ENCODE measurements around the gene PSRC1. TPM values are rescaled to one million over a fixed set of nuclear protein-coding genes. Genes with fewer than 3 reads are reported as not detected.

The PSRC1 gene
- polyA plus RNA-seq, 1 of the 3 experiments (the other 2 are of a cell fraction): 19.4 TPM

- H2AFZ ChIP-seq (ENCODE audit: low read depth): no peak overlapping the region
- H3K4me3 ChIP-seq (ENCODE audit: low read depth in 2 of 2, low read length in 1 of 2): no peak overlapping the region
- H3K79me2 ChIP-seq (ENCODE audit: insufficient read depth): no peaks in the 10 kb centered on the region
- H3K9me3 ChIP-seq: no peaks in the 10 kb centered on the region
- 75% methylated on average over 2 of the region's 4 CpGs for WGBS (ENCODE audit: low lambda C conversion rate)
- DNase-seq: no peak
- H3K27ac ChIP-seq (ENCODE audit: low read depth in 2 of 2, low read length in 1 of 2): no peak overlapping the region
- H3F3A ChIP-seq (replicated peaks; ENCODE audit: insufficient read depth): no peaks in the 10 kb centered on the region
- ChIA-PET CTCF (interaction anchor here (0.7 to 4.9 kb wide), 13 partner anchors 13 to 265 kb away, joined by 3 to 61 read pairs (median 8); partner anchors contain the start of gene SORT1), POLR2A (no interaction called here)
- TF ChIP-seq MAX (IDR thresholded peaks at IDR 0.05; ENCODE audit: low read depth): no peak
- TF ChIP-seq TEAD4 (IDR thresholded peaks at IDR 0.05; ENCODE audit: borderline replicate concordance, insufficient read depth): no peak
- TF ChIP-seq REST (IDR thresholded peaks at IDR 0.05; ENCODE audit: low read depth, low read length): no peak
- no peak for TF ChIP-seq IRF3 (IDR thresholded peaks at IDR 0.05; ENCODE audit: low read depth, low read length)
- H3K36me3 ChIP-seq (replicated peaks in 1 of 2; ENCODE audit: control insufficient read depth in 1 of 2, insufficient read depth in 2 of 2, low read length in 1 of 2): no peaks in the 10 kb centered on the region
- H3K4me2 ChIP-seq: no peak overlapping the region
- no peaks in the 10 kb centered on the region for H3K27me3 ChIP-seq (ENCODE audit: insufficient read depth)
- peaks cover 0 to 13% of the 10 kb centered on the region in 2 experiments; a peak in 2 of 4 replicates for H3K4me1 ChIP-seq (ENCODE audit: control insufficient read depth in 1 of 2, insufficient read depth in 2 of 2, low read depth in 1 of 2, low read length in 1 of 2)
- no peaks in the 10 kb centered on the region for H3K9me2 ChIP-seq
- no peaks in the 10 kb centered on the region for H4K20me1 ChIP-seq (ENCODE audit: insufficient read depth)
- H3K9ac ChIP-seq: no peak overlapping the region
Measured at GRCh38 chr1:109265016-109265415, 17.9 kb downstream of the PSRC1 start.

GRCh38 chr1:109264379-109264755 lies 18.6 kb downstream of the PSRC1 start:
- TF ChIP-seq RAD21 (IDR thresholded peaks at IDR 0.05; ENCODE audit: low read length): no peak
- TF ChIP-seq MXI1 (IDR thresholded peaks at IDR 0.05; ENCODE audit: low read depth, low read length): no peak
- TF ChIP-seq TAF1 (IDR thresholded peaks at IDR 0.05; ENCODE audit: borderline replicate concordance, low read depth, low read length): no peak
- TF ChIP-seq USF2 (IDR thresholded peaks at IDR 0.05; ENCODE audit: borderline replicate concordance, low read depth, low read length): no peak
- no peak for TF ChIP-seq GABPA (IDR thresholded peaks at IDR 0.05; ENCODE audit: low read depth)
- TF ChIP-seq RFX5 (IDR thresholded peaks at IDR 0.05; ENCODE audit: low read length): no peak
- no peak for TF ChIP-seq TEAD4 (IDR thresholded peaks at IDR 0.05; ENCODE audit: borderline replicate concordance, insufficient read depth)
- TF ChIP-seq FOXJ3 (CRISPR knock-in tag; IDR thresholded peaks at IDR 0.05): no peak
- TF ChIP-seq ZBTB33 (IDR thresholded peaks at IDR 0.05; ENCODE audit: borderline replicate concordance, low read depth): no peak
- no peak for TF ChIP-seq POLR2AphosphoS5 (IDR thresholded peaks at IDR 0.05; ENCODE audit: low read depth, low read length)
- TF ChIP-seq EP300 (IDR thresholded peaks at IDR 0.05; ENCODE audit: borderline replicate concordance in 1 of 2, low read depth in 1 of 2, low read length in 1 of 2): no peak
- no peak for TF ChIP-seq RXRA (IDR thresholded peaks at IDR 0.05; ENCODE audit: borderline replicate concordance, low read depth)
- no peak for TF ChIP-seq NRF1 (IDR thresholded peaks at IDR 0.05; ENCODE audit: low read depth, low read length)
- TF ChIP-seq RCOR1 (IDR thresholded peaks at IDR 0.05; ENCODE audit: low read length): no peak
- no peak for TF ChIP-seq JUND (IDR thresholded peaks at IDR 0.05)
- TF ChIP-seq MAX (IDR thresholded peaks at IDR 0.05; ENCODE audit: low read depth): no peak
- ChIA-PET CTCF (interaction anchor here (0.6 to 3.7 kb wide), 48 partner anchors 9 to 268 kb away, joined by 3 to 61 read pairs (median 5); partner anchors contain the start of genes CELSR2, ELAPOR1, MYBPHL and PSMA5), POLR2A (interaction anchor here (0.7 to 1.0 kb wide), 2 partner anchors 133 to 164 kb away, joined by 3 to 4 read pairs; partner anchors contain the start of gene SORT1)
- Histone ChIP-seq H2AFZ (ENCODE audit: low read depth) (no peak overlapping the region), H4K20me1 (ENCODE audit: insufficient read depth) (no peaks in the 10 kb centered on the region), H3K36me3 (replicated peaks in 1 of 2; ENCODE audit: control insufficient read depth in 1 of 2, insufficient read depth in 2 of 2, low read length in 1 of 2) (peaks cover 0 to under 1% of the 10 kb centered on the region in 2 experiments), H3K27ac (ENCODE audit: low read depth in 2 of 2, low read length in 1 of 2) (no peak overlapping the region), H3K4me2 (no peak overlapping the region), H3K9ac (no peak overlapping the region), H3K9me3 (no peaks in the 10 kb centered on the region), H3K9me2 (no peaks in the 10 kb centered on the region), H3F3A (replicated peaks; ENCODE audit: insufficient read depth) (no peaks in the 10 kb centered on the region), H3K4me3 (ENCODE audit: low read depth in 2 of 2, low read length in 1 of 2) (no peak overlapping the region), H3K4me1 (ENCODE audit: control insufficient read depth in 1 of 2, insufficient read depth in 2 of 2, low read depth in 1 of 2, low read length in 1 of 2) (peaks cover 0 to 18% of the 10 kb centered on the region in 2 experiments; a peak in 2 of 4 replicates), H3K79me2 (ENCODE audit: insufficient read depth) (no peaks in the 10 kb centered on the region), H3K27me3 (ENCODE audit: insufficient read depth) (no peaks in the 10 kb centered on the region)
- no peak for DNase-seq
- 75% methylated on average over 8 of the region's 9 CpGs for WGBS (ENCODE audit: low lambda C conversion rate)

Measured in SK-N-SH (cell line).